Epithelial cell of proximal tubule (primary cell): Measurements from ENCODE around the gene UBE2H. TPM values are rescaled to one million over a fixed set of nuclear protein-coding genes. Genes with fewer than 3 reads are reported as not detected.

ENCODE experiments used
- DNase-seq: peaks from one replicate; pipeline ENCODE4 v3.0.0-alpha.2; 2011; ENCODE audit warnings: low read depth
- H3K4me3 ChIP-seq: 2 replicates; pipeline ENCODE4 v1.5.1; 2011; ENCODE audit warnings: low read depth, mild to moderate bottlenecking, low read length
- CTCF ChIP-seq: conservative IDR thresholded peaks from 2 replicates; pipeline ENCODE4 v1.5.1; 2012; ENCODE audit warnings: low read depth, mild to moderate bottlenecking, low read length
- total RNA-seq: library from RNA; depleted of rRNA; stranded (reverse); fragments of >200 nt; gene quantifications from 2 replicates; pipeline ENCODE4 v1.2.3, GENCODE V29; 2015

Gene UBE2H
- total RNA-seq, 1 donor from 2014 or later: 88.1 TPM

DNA sequence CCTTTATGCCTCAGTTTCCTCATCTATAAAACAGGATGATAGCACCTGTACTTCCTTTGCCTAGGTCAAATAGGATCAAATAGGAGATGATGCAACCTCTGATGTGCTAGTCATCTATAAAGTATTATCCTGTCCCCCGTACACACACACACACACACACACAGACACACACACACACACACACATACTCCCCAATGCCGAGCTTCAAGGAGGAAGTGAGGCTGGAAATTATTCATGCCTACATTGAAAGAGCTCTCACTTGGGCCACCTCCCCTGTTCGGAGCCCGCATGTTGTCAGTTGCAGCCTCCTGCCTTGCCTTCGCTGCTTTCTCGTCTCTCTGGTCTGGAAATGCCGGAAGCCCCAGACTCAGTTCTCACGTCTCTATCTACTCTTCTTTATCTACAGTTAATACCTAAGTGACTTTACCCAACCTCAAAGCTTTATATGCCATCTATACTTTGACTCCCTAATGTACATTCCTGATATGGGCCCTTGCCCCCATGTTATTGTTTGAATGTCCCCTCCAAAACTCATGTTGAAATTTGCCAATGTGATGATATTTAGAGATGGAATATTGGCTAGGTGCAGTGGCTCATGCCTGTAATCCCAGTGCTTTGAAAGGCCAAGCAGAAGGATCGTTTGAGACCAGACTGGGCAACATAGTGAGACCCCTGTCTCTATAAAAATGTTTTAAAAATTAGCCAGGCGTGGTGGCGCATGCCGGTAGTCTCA, 6.9 kb upstream of the UBE2H start:
- no peak for TF ChIP-seq CTCF
- no peak for DNase-seq
- H3K4me3 ChIP-seq: no peak overlapping the region

- DNase-seq: no peak
- TF ChIP-seq CTCF: no peak
- no peak overlapping the region for H3K4me3 ChIP-seq
Measured at GRCh38 chr7:129958643-129959470, 6.1 kb upstream of the UBE2H start.

DNA sequence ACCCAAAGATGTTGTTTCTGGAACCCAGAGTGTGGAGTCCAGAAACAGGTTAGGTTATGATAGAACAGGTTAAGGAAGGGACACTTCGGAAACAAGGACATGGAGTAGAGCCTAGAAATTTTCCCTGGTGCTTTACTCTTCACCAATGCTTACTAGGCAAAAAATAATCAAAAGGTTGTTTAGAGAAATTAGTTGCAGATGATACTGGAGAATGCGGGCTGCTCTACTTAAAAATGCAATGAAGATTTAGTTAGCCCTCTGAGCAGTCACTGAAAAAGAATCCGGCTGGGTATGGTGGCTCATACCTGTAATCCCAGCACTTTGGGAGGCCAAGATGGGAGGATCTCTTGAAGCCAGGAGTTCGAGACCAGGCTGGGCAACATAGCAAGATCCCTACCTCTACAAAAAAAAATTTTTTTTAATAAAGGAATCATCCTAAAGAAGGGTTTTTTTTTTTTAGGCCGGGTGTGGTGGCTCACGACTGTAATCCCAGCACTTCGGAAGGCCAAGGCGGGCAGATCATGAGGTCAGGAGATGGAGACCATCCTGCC, 3.3 kb upstream of the UBE2H start:
- TF ChIP-seq CTCF: no peak
- H3K4me3 ChIP-seq: no peak overlapping the region
- DNase-seq: no peak

DNA sequence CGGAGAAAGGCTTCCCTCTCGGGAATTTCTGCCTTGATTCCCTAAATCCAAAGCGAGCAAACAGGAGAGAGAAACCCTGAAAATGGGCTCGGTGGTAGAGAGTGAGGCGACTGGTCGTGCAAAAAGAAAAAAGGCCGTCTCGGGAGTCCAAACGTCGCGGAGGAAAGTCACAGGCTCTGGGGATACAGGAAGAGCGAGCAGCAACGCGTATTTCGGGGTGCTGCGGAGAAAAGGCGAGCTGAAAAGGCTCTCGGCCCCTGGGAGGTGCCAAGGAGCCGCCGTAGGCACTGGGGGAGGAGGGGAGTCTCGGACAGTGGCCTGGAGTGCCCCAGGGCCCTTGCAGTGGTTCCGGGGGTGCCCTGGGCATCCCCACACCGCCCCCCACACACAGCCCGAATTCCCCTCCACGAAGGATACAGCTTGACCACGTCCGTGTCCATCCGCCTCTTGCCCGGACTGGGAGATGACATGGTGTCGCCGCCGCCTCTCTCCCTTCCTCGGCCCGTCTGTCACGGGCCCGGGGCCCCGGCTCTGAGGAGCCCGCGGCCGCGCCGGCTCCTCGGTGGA, 591 bp downstream of the UBE2H start:
- peak overlapping the region; percentile 71 for H3K4me3 ChIP-seq
- DNase-seq: no peak
- peak; percentile 19 for TF ChIP-seq CTCF

GRCh38 chr7:129951226-129952085, 1.3 kb downstream of the UBE2H start:
- no peak for DNase-seq
- peak overlapping the region; percentile 71 for H3K4me3 ChIP-seq
- TF ChIP-seq CTCF: no peak

DNA sequence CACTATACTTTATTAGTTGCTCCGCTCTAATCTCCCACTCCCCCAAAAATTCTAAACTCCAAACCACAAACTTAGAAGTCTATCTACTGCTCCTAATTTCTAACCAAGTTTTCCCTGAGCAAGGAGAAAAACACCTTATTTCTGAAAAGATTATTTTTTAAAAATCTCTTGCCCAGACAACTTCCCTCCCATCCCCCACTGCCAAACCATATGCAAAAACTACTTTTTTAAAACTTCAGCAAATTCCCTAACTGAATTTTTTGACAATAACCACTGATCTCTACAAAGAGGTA, 1.9 kb downstream of the UBE2H start:
- no peak for TF ChIP-seq CTCF
- no peak for DNase-seq
- H3K4me3 ChIP-seq: peak overlapping the region; percentile 71
